ENCODE measurements around the gene ATF2.
A peak's percentile ranks its signal among the peaks of the same experiment; 100 is the strongest.

ATF2 gene

DNA sequence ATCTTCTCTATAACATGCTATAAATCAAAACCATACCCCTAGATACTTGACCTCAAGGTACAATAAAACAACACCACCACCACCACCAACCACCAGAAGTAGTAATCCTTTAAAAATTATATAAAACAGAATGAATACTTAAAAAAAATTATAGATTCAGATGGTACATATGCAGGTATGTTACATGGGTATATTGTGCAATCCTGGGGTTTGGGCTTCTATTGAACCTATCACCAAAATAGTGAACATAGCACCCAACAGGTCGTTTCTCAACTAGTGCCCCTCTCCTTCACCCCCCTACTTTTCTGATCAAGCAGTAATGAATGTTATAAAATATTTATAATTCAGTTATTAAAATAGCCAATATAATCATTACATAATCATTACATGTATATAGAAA, 91.7 kb downstream of the ATF2 start:
- no peak for DNase-seq

DNA sequence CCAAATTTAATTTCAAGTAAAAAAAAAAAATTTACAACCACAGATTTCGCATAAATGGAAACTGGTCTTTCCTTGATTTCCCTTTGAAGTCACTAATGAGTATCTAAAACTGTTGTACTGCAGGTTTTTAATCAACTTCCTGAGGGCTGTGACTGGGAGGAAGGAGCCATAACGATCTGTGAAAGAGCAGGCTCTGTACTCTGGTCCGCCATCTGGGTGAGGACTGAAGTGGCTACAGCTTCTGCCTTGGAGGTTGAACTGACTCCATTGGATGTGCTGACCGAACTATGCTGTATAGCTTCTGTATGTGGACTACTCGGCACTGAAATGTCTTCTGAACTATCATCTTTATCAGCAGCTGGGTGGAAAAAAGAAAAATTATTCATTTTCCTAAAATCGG, 93.5 kb downstream of the ATF2 start:
- DNase-seq, result no peak

DNA sequence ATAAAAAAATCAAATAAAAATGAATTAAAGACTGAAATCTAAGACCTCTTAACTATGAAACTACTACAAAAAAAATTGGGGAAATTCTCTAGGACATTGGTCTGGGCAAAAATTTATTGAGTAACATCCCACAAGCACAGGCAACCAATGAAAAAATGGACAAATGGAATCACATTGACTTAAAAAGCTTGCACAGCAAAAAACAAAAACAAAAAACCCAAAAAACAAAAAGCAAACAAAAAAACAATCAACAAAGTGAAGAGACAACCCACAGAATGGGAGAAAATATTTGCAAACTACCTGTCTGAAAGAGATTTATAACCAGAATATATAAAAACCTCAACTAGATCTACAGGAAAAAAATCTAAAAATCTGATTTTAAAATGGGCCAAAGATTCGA, 99.5 kb downstream of the ATF2 start:
- DNase-seq, result no peak

DNA sequence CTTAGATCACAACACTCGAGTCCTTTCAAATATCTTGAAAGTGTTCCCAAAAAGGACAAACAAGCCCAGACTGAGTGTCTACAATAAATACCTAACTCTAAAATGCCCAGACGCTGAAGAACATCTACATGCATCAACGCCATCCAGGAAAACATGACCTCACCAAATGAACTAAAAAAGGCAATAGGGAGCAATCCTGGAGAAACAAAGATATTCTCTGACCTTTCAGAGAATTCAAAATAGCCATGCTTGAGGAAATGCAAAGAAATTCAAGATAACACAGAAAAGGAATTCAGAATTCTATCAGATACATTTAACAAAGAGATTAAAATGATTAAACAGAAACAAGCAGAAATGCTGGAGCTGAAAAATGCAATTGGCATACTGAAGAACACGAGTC, 101.6 kb downstream of the ATF2 start:
- DNase-seq, result no peak

DNA sequence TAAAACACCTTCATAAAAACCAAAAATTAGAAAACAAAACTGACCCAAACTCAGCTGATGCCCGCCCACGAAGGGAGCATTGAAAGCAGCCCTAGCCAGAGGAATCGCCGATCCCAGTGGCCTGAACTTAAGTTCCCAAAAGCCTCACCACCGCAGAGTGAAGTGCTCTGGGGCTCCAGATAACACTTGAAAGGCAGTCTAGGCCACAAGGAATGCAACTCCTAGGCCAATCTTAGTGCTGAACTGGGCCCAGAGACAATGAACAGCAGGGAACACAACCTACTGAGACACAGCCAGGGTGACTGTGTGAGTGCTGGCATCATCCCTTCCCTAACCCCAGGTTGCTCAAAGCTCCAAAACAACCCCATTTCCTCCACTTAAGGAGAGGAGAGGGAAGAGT, 103.2 kb downstream of the ATF2 start:
- DNase-seq, result no peak

DNA sequence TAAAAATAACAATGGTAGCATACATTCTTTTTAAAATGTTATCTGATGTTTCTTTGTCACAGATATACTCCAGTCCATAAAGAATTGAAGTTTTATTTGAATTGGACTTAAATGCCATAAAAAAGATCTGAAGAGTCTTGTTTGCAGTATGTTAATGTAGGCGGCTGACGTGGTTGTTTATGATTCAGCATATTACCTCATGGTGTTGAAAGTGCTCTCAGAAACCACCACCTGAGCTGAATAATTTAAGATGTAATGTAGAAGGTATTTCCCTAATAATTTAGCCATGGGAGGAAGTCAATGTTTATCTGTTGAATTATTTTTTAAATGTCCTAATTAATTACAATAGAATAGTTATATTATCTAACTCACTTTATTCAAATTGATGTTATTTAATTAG, 104.3 kb downstream of the ATF2 start:
- DNase-seq, result no peak

DNA sequence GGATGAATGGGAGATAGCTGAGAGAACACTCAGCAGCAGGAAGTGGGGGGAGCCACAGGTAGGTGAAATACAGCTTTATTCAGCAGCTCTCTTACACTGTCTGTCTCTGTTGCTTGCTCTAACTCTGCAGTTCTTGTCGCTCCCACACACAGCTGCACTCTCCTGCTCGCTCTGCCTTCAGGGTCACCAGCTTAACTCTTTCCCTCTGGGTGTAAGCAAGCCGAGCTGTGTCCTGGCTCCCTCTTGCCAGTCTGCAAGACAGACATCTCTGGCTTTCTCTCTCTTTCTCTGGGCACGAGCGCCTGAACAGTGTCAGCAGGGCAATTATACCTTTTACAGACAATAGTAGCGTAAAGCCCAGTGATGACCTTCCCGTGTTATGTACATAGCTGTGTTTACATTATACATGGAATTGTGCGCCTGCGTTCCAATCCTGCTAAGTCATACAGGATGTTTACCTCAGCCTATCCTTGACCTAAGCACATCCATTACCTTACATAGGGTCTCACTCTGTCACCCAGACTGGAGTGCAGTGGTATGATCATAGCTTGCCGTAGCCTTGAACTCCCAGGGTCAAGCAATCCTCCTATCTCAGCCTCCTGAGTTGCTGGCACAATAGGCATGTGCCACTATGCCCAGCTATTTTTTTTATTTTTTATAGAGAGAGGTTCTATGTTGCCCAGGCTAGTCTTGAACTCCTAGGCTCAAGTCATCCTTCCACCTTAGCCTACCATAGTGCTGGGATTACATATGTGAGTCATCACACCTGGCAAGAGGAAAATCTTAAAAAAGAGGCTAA, 105.0 kb downstream of the ATF2 start:
- no peak for DNase-seq

DNA sequence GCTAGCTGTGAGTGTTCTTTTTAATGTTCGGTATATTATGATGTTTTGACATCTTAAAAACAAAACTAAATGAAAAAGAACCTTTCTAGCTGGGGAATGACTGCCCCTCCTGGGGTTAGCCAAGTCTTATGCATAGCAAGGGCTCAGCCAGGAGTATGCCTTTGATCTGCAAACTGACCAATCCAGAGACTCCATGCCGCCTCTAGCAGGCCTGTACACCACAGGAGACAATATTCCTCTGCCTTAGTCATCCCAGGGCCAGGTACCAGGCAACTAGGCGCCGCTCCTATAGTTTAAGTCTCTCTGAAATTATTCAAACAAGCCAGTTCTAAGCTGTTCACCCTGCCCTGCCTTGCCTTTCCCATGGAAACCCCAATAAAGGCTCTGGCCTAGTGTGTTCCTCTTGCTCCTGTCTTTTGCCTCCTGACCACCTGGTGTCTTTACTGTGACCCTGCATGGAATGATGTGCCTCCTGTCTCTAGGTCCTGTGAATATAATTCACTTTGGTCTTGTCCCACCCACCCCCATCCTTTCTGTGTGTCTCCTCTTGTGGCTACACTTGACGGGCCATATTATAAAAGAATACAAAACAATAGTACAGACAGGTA, 110.8 kb downstream of the ATF2 start:
- no peak for DNase-seq

DNA sequence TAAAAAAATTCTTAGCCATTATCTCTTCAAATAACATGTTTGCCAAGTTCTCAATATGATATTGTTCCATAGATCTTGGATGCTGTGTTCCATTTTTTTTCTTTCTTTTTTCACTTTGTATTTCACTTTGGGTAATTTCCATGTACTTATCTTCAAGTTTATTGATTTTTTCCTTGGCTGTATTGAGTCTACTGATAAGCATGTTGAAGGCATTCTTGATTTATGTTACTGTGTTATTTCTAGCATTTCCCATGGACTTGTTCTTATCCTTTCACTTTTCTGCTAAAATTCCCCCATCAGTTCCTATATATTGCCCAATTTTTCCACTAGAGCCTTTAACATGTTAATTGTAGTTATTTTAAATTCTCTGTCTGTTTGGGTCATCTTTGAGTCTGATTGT, 112.0 kb downstream of the ATF2 start:
- no peak for DNase-seq

DNA sequence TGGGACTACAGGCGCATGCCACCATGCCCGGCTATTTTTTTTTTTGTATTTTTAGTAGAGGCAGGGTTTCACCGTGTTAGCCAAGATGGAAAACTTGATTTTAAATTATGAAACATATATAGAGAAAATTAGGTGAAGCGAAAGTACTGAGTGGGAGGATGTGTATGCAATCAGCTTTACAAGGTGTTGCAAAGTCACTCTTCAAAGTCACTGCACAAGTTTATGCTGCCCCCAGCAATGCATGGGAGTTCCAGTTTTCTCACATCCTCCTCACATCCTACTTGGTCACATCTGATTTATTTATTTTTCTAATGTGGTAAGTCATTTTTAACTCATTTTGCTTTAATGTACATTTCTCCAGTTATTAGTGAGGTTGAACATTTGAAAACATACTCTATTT, 113.7 kb downstream of the ATF2 start:
- DNase-seq, result no peak

DNA sequence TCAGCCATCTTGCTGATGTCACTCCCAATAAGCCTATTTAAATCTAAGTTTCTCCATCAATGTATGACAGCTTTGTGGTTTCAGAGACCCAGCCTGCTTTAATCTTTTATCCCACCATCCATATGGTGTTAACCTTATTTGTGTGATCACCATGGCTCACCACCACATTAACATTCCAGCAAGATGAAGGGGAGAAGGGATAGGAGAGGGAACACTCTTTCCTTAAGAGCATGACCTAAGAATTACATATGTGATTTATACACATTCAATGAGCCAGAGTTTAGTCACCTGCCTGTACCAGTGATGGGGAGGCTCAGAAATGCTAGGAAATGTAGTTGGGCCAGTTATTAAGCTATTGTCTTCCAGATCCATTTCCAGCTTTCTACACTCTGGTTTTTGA, 118.3 kb downstream of the ATF2 start:
- no peak for DNase-seq

DNA sequence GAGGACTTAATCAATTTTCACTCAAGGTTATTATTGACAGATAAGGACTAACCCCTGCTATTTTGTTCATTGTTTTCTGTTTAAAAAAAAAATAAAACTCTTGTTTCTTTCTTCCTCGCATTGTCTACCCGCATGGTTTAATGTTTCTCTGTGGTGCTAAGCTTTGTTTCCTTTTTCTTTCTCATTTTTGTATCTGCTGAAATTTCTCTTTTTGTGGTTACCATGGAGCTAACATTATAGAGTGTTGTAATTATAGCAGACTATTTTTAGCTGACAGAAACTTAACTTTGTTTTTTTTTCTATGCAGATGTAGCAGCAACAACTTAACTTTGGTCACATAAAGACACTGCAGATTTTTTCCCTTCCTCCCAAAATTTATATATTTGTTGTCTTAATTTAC, 119.7 kb downstream of the ATF2 start:
- no peak for DNase-seq

DNA sequence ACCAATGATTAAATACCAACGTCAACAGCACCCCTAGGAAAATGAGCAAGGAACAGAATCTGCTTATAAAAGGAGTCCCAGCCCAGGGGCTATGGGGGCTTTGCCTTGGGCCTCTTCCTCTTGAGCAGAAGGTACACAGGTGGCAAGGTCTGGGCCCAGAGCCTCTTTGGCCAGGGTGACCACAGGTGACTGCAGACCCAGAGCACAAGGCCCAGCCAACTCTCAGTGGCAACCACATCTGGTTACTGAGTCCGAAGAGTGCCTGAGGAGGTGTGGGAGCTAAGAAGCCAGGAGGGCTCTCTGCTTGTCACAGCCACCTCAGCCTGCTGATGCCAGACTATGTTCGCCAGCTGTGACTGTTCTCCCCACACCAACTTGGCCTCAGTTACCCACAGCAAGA, 128.5 kb downstream of the ATF2 start:
- no peak for DNase-seq

DNA sequence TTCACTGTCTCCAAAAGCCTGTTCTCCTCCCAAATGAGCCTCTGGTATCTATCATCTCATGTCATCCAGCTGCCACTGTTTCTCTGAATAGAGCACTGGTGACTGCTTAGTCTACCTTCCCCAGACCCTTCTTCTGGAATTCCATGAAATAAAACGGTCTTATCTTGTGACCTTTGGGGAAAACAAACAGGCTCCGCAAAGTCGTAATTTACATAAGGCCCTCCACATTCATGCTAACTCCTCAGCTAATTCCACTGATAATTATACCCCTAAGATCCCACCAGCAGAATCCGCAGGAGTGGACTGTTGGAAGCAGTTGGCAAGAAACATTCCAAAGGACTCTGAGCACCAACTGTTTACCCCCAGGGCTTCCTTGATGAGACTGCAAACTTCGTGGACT, 129.0 kb downstream of the ATF2 start:
- no peak for DNase-seq

DNA sequence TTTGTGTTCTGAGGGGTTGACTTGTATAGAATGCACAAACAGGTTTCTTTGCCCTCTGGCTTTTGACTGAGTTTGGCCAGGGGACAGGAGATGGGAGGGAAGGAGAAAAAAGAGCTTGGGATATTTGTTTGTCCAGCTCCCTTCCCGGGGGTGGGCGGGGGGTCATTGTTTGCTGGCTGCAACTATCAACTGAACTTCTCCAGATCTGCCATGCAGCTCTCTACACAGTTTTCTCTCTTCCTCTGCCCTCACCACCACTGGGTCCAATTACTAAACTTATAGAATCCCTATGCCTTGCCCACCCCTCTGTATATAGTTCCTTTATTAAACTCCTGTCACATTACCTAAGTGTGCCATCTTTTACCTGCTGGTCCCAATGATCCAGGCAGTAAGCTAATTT, 130.1 kb downstream of the ATF2 start:
- DNase-seq, result no peak

DNA sequence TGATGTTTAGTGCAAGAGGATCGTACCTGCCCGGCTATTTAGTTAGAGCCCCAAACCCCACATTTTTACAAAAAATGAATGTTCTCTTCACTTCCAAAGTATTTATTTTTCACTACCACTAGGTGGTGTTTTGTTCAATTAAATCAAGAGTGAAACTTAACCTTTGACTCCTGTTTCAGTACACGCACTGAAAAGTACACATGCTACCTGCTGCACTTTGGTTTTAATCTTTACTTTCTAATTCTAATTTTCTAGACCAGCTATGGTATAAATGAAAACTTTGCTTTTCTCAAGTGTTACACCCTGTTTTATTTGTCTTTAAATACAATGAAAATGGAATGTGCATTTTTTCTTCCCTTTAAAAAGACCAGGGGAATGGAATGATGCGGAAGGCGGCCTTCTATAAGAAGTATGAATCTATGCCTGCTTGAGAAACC, 131.4 kb downstream of the ATF2 start:
- DNase-seq, result peak in 3 of 6 experiments; percentile 20 to 50 (median 49)

DNA sequence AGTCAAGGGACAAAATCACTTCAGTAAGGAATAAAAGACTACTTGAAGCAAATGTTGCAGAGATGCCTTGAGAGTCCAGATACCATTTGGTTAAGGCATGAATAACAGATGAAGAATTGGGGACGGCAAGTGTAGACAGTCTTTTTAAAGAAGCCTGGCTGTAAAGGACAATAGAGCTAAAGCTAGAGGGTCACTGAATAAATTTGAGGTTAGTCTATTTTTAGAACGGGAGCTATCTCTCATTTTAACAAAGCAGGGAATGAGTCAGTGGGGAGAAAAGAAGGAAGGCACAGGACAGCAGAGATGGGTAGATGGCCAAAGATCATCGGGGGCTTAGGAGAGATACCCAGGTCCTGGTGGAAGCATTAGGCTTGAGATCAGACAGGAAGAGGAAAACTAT, 132.2 kb downstream of the ATF2 start:
- DNase-seq, result no peak

DNA sequence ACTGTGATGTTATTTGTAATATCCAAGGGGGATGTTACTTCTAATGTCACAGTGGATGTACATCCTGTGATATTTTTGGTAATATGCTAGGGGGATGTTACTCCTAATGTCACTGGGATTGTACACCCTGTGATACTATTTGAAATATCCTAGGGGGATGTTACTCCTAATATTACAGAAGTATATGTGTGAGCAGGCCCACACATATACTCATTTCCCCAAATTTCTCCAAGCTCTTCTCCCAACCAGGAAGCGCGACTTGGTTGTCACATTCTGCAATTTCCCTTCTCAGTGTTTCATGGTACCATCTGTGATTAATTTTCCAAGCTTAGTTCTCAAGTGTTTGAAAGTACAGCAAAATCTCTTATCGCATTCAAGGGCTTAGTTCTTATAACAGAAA, 133.3 kb downstream of the ATF2 start:
- DNase-seq, result no peak

DNA sequence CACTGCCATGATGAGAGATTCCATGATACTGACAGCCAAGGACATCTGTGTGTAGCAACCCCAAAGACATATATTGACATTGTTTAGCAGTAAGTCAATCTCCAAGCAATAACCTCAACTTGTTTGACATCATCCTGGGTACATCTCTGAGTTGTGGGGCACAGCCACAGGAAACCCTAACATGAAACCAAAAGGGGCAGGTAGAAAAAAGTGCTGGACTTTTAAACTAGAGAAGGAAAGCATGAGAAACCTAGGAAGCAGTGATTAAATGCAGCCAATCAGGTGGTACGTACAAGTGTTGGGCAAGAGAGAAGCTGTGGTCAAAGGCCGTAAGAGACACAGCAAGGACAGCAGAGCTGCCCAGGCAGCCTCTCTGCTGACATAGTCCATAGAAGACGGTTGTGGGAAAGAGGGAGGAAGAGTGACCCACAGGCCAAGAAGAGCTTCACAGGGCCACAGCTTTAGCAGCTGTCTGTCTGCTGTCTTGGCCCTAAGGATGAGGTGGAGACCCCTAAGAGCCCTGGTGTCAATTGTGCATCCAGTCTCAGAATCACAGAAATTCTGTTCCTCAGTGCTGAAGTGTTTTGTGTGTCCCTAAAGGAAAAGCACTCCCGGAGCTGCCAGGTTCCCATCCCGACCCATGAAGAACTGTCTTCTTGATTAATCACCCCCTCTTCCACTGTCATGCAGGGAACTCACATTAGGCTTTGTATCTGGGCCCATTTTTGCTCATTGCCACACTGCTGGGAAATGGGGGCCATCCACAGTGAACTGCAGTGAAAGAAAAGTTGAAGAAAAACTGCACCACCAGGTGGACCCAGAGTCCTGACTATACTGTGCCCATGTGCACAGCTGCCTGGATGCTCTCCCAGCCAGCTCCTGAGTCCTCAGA, 137.4 kb downstream of the ATF2 start:
- no peak for DNase-seq

DNA sequence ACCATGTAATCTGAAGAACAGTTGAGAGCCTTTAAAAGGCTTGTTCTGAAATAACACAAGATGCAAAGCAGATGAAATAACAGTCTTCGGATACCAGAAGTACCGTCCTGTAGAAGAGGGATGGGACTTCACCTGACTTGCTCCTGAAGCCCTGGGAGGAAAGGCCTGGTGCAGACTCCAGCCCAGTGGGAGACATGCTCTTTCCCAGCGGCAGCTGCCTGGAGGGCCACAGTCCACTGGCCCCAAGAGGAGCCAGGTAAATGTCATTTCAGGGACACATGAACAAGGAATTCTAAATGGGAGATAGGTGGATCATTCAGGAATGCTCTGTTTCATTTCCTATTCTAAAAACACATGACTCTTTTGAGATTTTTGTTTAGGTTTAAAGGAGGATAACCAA, 140.2 kb downstream of the ATF2 start:
- no peak for DNase-seq

DNA sequence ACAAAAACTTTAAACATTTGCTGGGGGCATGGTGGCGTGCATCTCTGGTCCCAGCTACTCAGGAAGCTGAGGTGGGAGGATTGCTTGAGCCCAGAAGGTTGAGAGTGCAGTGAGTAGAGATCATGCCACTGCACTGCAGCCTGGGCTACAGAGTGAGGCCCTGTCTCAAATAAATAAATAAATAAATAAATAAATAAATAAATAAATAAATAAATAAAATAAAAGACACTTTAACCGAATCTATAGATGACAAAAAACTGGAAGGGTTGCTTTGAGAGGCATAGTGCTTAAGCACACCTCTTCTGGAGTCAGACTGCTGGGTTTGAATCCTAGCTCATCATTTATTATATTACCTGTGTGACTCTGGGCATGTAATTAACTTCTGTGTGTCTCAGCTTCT, 141.6 kb downstream of the ATF2 start:
- DNase-seq, result no peak

DNA sequence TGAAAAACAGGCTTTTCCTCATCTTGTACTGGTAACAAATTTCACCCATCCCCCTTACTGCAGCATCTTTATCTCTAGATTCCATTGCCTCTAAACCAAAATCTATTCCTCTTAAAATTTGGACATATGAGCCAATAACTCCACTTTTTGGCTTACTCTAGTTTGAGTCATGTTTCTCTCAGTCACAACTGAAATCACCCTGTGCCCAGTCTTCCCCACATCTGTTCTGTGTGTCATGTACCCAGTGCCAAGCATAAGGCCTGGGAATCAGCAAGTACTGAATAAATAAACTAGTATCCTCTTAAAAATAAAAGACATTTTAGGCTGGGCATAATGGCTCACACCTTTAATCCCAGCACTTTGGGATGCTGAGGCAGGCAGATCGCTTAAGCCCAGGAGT, 142.1 kb downstream of the ATF2 start:
- no peak for DNase-seq

DNA sequence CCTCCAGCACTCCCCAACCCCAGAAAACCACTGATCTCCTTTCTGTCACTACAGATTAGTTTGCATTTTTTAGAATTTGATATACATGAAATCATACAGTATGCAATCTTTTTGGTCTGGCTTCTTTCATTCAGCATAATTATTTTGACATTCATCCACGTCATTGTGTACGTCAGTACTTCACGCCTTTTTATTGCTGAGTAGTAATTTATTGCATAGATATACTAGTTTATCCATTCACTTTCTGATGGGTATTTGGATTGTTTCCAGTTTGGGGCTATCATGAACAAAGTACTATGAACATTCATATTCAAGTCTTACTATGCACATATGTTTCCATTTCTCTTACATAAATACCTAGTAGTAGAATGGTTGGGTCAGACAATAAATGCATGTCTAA, 142.8 kb downstream of the ATF2 start:
- no peak for DNase-seq

DNA sequence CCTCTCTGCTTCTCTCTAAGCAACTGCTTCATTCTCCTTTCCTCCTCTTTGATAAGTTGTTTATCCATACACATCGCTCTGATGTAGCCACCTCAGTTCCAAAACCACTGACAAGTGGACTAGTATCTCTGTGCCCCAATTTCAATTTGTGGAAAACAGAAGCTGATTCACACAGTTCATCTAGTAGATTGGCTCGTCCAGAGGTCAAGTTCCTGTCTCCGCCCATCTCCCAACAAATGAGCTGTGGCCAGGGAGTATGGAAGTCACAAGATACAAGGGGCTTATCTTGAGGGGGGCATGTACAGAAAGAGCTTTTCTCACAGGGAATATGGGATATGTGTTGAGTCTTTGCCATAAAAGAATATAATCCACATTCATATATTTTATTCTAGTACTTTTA, 145.1 kb downstream of the ATF2 start:
- no peak for DNase-seq

Data from stimulated activated naive CD4-positive, alpha-beta T cell (primary cell).